CD4-positive, alpha-beta T cell treated with Interleukin-17A for 1 hour (primary cell): Measurements from ENCODE around the gene DET1.
A peak's percentile ranks its signal among the peaks of the same experiment; 100 is the strongest.
"Not testable (repeated sequence)": the region's sequence is repeated elsewhere in the genome, so short reads cannot be mapped to it uniquely, and the experiment has no call there.

Experiments used
- DNase-seq: peaks from one replicate; pipeline ENCODE4 v3.0.0-alpha.2; 2020

Gene DET1

GRCh38 chr15:88491158-88491557, 55.3 kb downstream of the DET1 start:
- DNase-seq: no peak

DNA sequence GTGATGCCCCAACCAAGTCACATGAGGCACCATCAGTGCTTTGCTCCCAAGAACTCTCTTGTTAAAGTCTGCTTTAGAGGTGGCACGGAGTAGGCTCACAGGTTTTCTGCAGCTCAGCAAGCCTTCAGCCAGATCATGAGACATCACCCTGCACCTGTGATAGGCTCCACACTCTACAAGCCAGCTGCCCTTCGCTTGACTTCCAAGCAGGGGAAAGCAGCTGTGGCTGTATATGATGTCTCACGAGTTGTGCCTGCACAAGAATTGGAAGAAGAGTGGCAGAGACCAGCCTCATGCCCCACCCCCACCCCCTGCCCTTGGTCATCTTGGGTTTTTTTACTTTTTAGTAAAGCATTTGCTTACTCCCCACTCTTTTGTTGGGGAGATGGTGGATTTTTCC, 56.4 kb downstream of the DET1 start:
- DNase-seq: no peak

DNA sequence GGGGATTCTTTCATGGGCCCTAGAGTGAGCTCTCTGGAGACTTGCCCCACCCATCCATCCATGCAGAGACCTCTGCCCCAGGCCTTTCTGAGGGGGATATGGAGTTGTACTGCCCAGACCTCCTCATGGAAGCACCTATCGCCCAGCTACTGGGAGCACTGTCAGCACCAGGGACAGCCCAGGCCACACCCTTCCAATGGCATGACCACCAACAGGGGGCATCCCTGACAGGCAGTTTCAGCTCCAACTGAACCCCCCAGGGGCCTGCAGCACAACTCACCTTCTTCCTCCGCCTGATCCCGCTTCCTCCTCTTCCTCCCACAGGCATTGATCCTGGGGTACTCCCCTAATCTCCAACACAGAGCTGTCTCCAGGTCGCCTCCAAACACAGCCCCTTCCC, 57.2 kb downstream of the DET1 start:
- no peak for DNase-seq

GRCh38 chr15:88487796-88488523, 58.5 kb downstream of the DET1 start:
- DNase-seq: no peak

DNA sequence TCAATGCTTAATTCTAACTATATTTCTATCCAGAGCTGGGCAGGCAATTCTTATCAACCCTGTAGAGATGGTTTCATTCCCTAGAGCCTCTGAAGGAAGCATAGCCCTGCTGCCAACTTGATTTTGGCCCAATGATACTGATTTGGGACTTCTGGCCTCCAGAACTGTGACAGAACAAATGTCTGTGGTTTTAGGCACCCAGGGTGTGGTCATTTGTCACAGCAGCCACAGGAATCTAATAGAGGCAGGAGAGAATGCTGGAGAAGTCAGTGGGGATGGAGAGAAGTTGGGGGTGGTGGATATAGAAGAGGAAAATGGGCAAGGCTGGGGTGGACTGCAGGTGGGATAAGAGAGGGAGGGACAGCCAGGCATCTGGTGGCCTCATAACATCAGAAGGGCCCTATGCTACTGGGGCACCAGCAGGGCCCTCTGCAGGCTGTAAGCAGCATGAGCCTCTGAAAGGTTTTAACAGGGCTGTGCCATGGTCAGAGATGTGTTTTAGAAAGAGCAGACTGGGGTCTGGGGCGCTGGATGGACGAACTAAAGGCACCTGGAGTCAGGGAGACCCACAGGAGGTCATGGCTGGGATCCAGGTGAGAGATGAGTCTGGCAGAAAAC, 59.2 kb downstream of the DET1 start:
- no peak for DNase-seq

DNA sequence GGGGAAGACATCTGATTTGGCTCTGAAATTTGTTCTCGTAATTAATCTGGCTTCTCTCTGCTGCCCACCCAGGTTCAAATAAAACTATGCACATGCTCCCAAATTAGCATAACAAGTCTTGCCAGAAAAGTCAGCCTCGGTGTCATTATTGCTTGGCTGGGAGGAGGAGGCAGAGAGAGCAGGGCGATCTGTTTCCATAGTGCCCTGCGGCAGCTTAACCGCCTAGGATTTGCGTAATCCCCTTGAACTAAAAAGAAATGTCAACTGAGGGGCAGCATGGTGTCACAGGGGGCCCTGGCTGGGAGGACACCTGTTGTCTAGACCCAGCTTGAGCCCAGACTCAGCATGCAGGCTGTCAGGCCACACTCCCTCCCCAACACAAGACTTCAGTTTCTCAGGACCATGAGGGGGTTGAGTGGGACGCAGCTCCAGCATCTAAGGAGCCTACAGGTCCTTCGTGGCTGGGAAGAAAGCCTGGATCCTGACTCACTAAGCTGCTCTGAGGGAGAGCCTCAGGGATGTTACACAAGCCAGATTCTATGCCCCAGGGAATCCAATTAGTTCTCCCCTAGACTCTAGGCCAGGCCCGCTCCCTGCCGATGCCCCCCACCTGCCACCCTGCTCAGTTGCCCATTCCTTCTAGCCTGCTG, 61.7 kb downstream of the DET1 start:
- DNase-seq: no peak

DNA sequence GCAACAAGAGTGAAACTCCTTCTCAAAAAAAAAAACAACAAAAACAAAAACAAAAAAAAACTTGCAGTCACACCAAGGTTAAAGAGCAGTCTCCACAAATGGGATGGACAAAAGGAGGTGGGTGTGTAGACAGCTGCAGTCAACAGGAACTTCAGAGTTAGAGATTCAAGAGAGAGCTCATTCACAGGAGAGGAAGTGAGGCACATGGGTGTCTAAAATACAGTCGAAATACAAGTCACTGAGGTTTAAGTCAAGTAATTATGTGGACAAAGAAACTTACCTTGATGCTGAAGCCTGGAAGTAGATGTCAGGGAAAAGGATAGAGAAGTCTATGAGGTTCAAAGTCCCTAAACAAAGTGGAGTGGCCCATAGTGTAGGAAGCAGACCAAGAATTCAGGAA, 64.2 kb downstream of the DET1 start:
- no peak for DNase-seq

DNA sequence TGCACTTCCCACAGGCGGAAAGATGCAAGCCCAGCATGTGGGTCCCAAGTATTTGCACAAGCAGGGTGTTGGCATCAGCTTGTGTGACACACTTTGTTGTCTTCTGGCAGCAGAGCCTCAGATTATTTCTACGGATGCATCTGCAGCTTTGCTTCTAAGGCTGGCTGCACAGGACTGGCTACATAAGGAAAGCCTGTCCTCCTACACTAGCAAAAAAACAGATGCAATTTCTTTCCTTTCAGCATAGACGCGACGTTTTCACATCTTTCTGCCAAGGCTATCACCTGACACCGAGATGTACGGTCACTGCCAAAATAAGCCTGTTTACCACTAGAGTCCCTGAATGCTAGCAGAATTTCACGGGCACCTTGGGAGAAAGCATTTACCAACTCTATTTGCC, 65.5 kb downstream of the DET1 start:
- no peak for DNase-seq

DNA sequence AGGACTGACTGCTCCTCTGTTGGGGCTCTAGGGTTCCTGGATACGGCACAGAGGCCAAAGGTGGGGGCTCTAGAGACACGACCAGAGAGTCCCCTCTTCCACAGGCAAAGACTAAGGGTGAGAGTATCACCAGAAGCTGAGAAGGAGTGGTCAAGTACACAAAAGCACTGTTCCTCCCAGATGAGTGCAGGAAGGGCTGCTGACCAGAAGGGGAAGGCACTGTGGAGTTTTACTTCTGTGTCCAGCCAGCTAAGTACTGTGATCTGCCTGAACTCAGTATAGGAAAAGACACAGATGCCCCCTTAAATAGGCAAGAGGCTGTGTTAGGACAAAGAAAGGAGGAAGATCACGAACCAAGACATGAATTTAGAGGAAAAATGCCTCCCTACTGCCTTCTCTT, 67.3 kb downstream of the DET1 start:
- DNase-seq: no peak

DNA sequence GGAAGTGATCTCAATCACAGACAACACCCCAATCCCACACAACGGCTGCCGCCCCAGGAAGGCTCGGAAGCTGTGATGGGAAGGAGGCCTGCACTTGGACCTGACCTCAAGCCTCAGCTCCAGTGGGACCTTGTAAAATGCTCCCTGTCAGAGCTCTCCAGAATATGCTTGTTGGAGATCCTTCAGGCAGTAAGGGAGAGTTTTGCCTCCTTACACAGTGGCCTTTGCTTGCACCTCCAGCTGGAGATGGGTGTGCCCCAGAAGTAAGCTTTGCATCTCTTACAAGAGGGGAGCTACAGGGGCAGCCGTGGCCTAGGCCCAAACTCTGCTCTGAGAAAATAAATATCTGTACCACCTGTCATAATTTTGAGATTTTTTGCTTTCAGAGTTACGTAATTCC, 68.6 kb downstream of the DET1 start:
- no peak for DNase-seq

GRCh38 chr15:88477126-88477525, 69.4 kb downstream of the DET1 start:
- DNase-seq: no peak

- DNase-seq: peak; percentile 38
These were observed 69.8 kb downstream of the DET1 start for GRCh38 chr15:88476635-88477060.

DNA sequence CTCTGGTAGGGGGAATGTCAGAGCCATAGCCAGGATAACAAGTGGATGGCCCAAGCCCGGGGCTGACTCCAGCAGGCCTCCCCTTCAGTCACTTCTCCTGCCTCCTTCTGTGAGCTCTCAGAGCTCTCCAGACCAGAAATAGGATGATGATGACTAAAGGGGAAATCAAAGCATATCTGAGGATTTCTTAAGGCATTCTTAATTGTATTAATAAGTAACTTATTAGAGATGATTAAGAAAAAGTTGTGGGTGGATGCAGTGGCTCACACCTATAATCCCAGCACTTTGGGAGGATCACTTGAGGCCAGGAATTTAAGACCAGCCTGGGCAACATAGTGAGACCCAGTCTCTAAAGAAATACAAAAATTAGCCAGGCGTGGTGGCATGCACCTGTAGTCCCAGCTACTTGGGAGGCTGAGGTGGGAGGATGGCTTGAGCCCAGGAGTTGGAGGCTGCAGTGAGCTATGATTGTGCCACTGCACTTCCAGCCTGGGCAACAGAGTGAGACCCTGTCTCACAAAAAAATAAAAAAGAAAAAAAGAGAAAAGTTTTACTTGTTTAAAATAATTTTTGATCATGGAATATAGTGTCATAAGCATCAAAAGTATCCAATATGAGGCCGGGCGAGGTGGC, 72.7 kb downstream of the DET1 start:
- not testable (repeated sequence) for DNase-seq

- DNase-seq: no peak
These were observed 74.3 kb downstream of the DET1 start for GRCh38 chr15:88472225-88472624.

GRCh38 chr15:88470625-88471372, 75.7 kb downstream of the DET1 start:
- no peak for DNase-seq

DNA sequence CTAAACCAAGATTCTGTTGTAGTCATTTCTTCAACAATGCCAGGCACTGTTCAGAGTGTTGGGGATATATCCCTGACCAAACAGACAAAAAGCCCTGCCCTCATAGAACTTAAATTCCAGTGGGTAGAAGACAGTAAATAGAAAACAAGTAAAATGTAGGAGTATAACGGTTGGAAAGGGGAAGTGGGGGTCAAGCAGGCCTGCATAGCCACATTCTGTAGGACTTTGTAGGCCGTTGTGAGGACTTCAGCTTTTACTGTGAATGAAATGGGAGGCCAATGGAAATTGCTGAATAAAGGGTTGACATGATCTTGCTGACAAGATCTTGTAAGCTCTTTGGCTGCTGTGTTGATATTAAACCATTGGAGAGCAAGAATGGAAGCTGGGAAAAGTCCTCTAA, 77.2 kb downstream of the DET1 start:
- DNase-seq: no peak

DNA sequence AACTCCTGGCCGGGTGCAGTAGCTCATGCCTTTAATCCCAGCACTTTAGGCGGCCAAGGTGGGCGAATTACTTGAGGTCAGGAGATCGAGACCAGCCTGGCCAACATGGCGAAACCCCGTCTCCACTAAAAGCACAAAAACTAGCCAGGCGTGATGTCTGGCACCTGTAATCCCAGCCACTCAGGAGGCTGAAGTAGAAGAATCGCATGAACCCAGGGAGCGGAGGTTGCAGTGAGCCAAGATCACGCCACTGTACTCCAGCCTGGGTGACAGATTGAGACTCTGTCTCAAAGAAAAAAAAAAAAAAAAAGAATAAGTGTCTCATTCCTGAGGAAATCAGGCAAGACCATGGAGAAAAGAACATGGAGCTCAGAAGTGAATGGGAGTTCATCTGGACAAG, 77.8 kb downstream of the DET1 start:
- DNase-seq: not testable (repeated sequence)

DNA sequence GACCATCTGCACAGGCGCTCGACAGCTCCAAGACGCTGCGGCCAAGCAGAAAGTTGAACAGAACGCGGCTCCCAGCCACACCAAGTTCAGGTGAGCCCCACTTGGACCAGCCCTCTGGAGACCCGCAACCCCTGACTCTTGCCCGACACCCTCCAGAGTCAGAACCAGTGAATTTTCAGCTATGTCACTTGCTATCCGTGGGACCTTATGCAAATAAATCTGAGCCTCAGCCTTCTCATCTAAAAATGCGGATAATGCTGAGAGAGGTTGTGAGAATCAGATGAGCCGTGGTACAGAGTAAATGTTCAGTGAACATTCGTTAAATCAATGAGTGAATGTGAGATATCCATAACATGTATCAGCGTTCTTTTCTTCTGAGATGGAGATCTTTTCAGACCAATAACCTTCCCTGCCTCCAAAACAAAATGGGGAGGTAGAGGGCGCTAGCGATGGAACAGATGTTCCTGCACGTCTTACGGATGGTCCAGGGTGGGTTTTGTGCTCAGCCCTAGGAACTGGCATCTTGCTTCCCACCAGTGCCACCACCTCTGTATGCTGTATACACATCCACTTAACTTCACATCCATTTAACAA, 78.4 kb downstream of the DET1 start:
- DNase-seq: no peak

DNA sequence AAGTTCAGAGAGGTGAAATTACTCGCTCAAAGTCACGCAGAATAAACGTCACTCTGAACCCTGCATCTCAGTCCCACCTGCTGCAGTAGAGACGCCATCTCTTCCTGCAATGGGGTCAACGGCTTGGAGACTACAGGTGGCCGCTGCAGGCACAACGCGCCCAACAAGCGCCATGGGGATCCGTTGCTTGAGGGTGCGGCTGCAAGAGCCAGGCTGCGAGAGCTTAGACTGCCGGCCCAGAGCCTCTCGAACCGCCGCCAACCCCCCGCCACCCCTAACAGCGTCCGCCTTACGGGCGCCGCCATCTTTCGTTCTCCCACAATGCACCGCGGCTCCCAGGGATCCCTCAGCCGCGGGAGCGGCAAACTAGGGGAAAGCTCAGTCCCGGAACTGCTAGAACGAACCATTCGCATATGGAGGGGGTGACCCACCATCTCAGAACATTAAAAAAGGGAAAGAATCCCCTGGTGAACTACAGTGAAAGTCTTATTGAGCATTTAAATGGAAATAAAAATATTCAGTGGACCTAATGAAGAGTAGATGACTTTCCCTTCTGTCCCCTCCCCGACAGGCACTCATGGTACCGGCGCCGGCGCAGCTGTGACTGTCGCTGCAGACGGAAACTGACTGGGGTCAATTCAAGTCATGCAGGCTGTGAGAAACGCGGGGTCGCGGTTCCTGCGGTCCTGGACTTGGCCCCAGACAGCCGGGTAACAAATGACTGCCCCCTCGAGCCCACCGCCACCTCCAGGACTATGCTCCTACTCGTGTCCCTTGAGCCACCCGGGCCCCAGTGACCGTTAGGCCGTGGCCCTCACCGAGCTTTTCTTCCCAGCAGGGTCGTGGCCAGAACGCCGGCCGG, 79.2 kb downstream of the DET1 start, which contains the start of the genes MRPL46 and MRPS11:
Gene MRPL46, minus strand, starts transcription at position 316 of the 862 bp plus-strand sequence. Its CDS starts 11 bp downstream, at position 305.
Gene MRPS11, plus strand, starts transcription at position 636 of the 862 bp plus-strand sequence. Its CDS starts 10 bp downstream, at position 646.
- DNase-seq: peak; percentile 91

DNA sequence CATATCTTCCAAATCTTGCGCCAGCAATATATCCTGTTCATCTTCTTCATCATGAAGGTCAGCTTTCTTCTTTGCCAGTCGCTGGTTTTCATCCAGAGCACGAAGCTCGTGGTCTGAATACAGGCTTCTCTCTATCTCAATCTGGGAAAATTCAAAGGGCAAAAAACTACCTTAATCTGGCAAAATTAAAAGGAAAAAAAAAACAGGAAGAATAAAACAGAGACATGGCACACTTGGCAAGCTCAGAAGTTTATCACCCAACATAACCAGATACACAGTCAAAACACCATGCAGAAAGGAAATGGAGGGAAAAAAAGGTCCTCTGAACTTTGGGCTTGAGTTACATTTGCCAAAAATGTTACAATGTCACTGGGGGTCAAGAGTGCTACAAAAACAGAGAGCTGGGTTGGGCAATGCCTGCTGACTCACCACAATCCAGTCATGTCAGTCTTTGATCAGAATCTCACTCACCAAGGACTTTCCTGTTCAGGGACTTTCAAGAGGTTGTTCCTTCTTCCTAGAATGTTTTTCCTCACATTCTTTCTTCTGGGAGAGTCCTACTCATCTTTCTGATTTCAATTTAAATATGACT, 80.8 kb downstream of the DET1 start:
- DNase-seq: no peak
